Right lung (tissue), 5 donors: ENCODE results near the gene EPHA2. TPM values are rescaled to one million over a fixed set of nuclear protein-coding genes. Genes with fewer than 3 reads are reported as not detected.
"Not testable (repeated sequence)": the region's sequence is repeated elsewhere in the genome, so short reads cannot be mapped to it uniquely, and the experiment has no call there.

ENCODE experiments used
- DNase-seq, 2 donors: peaks; one replicate each; pipeline ENCODE4 v3.0.0-alpha.2; 2013
- polyA plus RNA-seq, 5 donors: library from polyadenylated mRNA; unstranded; fragments of 120-200 nt; gene quantifications; one replicate each; pipeline versions ENCODE4 v1.2.1 to v1.2.3, GENCODE V29; 2013; ENCODE audit warnings: inconsistent platforms in 1 of 5, low replicate concordance in 1 of 5; ENCODE audit not compliant: insufficient read length in 5 of 5, insufficient read depth in 1 of 5

The EPHA2 gene
- polyA plus RNA-seq, 5 donors, result 13.6 to 34.4 (median 22.8) TPM

- no peak for DNase-seq
Measured at GRCh38 chr1:16122350-16122881, 33.5 kb downstream of the EPHA2 start.

- no peak for DNase-seq
Measured at GRCh38 chr1:16120940-16121410, 34.9 kb downstream of the EPHA2 start.

DNA sequence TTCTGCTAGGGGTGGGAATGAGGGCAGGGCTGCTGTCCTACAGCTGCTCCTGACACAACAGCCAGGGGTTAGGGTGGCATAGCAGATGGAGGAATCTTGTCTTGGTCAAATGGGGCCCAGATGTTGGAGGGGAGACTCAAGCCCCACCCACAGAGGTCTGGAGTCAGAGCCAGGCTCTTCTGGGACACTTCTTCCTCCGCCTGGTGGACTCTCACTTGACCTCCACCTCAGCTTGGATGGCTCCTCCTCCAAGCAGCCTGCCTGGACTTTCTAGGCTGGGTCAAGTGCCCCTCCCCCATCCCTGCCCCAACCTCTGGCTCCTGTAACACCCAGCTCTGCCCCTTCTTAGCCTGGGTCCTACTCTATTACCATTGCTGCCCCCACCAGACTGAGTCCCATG lies 35.5 kb downstream of the EPHA2 start:
- no peak for DNase-seq

DNA sequence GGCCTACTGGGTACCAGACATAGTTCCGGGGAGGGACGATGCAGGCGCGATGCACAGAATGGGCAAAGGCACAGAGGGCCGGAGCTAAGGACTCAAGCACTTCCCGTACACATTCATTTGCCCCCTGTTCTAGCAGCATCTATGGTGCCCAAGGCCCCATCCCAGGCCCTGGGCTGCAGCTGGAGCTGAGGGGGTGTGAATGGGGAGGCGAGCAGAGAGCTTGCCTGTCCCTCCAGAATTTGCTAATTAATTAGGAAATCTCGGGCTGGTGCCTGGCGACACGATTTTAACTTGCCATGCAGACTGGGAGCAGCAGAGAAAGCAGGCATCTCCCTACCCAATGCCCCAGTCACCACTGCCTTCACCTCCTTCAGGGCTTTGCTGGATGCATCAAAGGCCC lies 35.9 kb downstream of the EPHA2 start:
- no peak for DNase-seq

DNA sequence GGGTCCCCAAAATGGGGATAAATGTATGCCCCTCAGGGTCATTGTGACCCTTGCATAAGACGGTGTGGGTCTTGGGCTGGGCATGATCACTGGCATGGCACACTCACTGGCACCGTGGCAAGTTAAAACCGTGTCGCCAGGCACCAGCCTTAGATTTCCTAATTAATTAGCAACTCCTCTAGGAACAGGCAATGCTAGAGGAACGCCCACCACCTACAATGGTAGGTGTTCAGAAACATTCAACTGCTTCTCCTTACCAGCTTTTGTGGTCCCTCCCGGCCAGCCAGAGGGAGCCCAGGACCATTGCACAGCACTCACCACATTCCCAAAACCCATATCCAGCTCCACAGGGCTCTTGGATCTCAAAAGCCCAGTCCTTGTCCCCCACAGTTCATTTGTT lies 36.4 kb downstream of the EPHA2 start:
- no peak for DNase-seq

DNA sequence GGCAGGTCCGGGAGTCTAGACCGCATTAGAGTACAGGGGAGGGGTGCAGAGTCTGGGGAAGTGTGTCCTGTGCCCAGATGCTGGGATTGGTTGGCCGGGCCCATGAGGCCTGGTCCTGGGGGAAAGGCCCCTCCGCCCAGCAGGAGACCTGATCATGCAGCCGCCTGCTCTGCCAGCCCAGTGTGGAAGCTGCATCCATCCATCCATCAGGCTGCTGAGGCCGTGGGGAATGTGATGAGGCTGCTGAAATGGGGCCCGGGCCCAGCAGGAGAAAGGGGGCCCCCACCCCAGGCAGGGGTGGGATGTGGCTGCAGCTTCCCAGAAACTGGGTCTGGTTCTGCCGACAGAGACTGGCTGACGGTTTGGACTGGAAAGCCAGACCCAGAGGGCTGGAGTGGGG lies 37.2 kb downstream of the EPHA2 start:
- no peak for DNase-seq

DNA sequence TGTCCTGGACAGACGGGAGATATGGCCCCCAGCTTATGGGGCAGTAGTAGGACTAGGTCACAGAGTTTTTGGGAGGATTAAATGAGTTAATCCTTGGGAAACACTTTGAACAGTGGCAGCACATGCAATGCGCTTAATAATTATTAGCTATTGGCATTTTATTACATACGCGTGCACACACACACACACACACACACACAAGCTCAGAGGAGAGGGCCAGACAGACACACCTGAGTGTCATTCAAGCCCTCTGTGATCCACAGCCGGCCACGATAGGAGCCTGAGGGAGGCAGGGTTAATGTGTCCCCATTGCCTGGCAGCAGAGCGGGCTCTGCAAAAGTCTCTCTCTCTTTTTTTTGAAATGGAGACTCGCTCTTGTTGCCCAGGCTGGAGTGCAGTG lies 37.9 kb downstream of the EPHA2 start:
- no peak for DNase-seq

DNA sequence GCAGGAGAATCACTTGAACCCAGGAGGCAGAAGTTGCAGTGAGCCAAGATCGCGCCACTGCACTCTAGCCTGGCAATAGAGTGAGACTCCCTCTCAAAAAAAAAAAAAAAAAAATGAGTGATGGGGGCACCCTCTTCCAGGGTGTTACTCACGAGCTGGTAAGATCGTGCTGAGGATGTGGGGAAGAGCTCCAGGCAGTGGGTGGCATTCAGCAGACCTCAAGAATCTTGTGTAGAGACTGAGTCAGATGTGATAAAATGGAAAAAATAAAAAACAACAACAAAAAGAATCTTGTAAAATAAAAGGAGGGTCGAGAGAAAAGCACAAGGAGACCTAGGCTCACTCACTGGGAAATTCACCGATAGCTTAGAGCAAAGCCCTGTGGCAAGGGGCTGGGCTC lies 38.5 kb downstream of the EPHA2 start:
- DNase-seq, result no peak

DNA sequence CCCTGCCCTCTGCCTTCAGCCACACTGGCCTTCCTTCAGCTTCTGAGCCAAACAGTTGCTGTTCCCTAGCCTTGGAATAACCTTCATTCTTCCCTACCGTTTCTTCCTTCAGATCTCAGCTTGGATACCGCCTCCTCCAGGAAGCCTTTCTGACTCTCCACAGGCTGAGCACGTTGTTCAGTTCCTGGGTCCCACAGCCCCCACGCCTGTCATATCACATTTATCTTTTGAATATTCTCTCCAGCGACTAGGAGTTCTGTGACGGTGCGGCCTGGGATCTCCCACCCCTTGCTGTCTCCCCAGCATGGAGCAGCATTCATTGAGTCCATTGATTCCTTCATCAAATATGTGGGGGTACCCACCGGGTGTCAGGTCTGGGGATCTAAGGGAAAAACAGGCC lies 39.2 kb downstream of the EPHA2 start:
- no peak for DNase-seq

GRCh38 chr1:16116002-16116401 lies 39.9 kb downstream of the EPHA2 start:
- no peak for DNase-seq

DNA sequence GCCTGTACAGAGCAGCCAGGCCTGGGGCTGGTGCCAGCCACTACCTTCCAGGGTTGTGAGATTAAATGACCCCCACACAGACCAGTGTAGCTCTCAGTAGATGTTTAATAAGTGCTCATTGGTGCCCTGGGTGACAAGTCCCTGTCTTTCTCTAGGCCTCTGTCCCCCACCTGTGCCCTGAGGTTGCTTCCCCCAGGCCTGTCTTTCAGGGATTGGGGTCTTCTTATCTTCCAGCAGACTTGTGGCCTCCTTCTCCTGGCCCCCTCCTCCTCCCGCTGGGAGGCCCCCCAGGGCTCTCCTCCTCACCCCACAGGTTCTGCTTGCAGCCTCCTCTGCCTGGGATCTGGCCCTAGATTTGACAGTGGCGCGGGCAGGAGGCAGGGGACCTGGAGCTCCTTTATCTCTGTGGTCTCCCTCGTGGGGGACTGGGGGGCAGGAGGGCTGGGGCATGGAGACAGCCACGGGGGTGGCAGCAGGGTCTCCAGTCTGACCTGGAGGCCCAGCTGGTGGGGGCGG lies 40.3 kb downstream of the EPHA2 start:
- DNase-seq, result no peak

- no peak for DNase-seq
Measured at GRCh38 chr1:16114527-16115467, 41.1 kb downstream of the EPHA2 start.

GRCh38 chr1:16112596-16113555 lies 43.0 kb downstream of the EPHA2 start:
- no peak for DNase-seq

GRCh38 chr1:16111771-16112595 lies 43.9 kb downstream of the EPHA2 start:
- no peak for DNase-seq

- DNase-seq, result no peak
Measured at GRCh38 chr1:16110884-16111283, 45.0 kb downstream of the EPHA2 start.

- DNase-seq, result no peak
Measured at GRCh38 chr1:16110456-16110855, 45.4 kb downstream of the EPHA2 start.

GRCh38 chr1:16109571-16109970 lies 46.3 kb downstream of the EPHA2 start:
- no peak for DNase-seq

DNA sequence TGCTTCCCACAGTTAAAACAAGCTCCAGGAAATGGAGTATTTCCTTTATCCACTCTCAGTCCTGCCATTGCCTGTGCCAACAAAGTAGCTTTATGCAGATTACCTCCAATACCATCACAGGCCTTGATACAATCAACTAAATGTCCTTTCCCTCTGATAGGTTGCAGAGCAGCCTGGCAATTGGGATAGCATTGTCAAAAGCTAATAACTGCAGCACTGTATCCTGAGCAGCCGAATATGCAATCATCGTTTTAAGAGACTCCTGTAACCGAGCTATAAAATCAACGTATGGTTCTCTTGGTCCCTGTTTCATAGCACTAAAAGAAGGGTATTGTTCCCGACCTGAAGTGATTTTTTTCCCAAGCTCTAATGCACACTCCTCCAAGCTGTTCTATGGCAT lies 48.8 kb downstream of the EPHA2 start:
- DNase-seq, result not testable (repeated sequence)

GRCh38 chr1:16101623-16102022 lies 54.2 kb downstream of the EPHA2 start:
- no peak for DNase-seq

GRCh38 chr1:16099412-16099811 lies 56.5 kb downstream of the EPHA2 start:
- no peak for DNase-seq

- no peak for DNase-seq
Measured at GRCh38 chr1:16095447-16095846, 60.4 kb downstream of the EPHA2 start.
